NCI-H2227 treated with DMSO at 0.1 percent for 48 hours (cell line): Measurements from ENCODE around the gene TMED5.

Experiments used
- DNase-seq: peaks from one replicate; lab custom pipeline; 2025; lab: John Stamatoyannopoulos, UW

TMED5 gene

DNA sequence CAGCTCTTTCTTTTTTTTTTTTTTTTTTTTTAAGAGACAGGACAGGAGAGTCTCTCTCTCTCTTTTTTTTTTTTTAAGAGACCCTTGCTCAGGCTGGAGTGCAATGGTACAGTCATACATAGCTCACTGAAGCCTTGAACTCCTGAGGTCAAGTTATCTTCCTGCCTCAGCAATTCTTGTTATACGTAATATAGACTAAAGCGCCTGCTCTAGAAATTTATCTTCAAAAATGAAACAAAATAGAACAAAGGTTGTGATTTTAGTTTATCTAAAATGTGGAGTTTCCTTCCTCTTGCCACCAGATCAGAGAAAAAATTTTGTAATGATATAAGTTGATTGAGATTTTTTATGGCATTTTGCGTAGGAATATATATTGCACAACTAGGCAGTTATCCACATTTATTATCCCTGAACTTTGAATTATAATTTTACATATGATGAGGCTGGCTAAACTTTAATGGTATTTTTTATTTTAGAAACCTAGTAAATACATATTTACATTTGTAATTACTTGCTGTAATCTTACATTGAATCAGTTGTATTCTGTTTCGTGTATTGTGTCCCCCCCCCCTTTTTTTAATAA lies 56.9 kb downstream of the TMED5 start:
- DNase-seq, result no peak

GRCh38 chr1:93120614-93121013 lies 59.6 kb downstream of the TMED5 start:
- DNase-seq, result no peak

GRCh38 chr1:93114391-93114790 lies 65.8 kb downstream of the TMED5 start:
- no peak for DNase-seq

GRCh38 chr1:93113127-93113526 lies 67.1 kb downstream of the TMED5 start:
- no peak for DNase-seq

- no peak for DNase-seq
Measured at GRCh38 chr1:93111561-93111960, 68.7 kb downstream of the TMED5 start.

DNA sequence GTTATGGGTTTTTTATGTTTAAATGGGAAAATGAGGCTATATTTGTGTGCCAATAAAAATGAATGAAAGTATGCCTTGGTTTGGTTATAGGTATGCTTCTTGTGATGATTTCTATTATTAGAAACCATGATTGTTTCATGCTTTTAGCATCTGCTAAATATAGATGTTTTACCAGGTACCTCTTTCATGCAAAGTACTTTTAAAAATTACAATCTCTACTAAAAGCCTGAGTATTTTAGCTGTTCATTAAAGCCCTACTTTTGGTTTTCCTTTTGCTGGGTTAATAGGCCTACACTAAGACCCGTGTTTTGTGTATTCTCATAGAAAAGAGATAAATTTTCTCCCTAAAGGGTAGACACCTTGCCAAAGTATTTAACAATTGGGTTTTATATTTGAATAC lies 69.1 kb downstream of the TMED5 start:
- no peak for DNase-seq

DNA sequence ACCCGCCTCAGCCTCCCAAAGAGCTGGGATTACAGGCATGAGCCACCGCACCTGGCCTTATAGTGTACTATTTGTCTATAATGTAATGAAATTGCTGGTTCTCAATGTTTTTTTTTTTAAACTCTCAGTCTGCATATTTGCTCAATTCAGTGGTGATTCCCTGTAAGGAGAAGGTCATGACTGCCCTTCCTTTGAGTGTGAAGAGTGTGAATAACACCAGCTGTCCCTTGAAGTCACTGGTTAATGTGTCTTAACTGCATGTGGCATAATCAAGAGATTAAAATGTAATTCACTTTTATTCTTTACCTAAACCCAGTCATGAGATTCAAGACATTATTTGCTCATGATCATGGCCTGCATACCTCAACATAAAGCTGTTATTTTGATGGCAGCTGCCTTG lies 70.6 kb downstream of the TMED5 start:
- DNase-seq, result no peak

- no peak for DNase-seq
Measured at GRCh38 chr1:93108335-93108734, 71.9 kb downstream of the TMED5 start.

DNA sequence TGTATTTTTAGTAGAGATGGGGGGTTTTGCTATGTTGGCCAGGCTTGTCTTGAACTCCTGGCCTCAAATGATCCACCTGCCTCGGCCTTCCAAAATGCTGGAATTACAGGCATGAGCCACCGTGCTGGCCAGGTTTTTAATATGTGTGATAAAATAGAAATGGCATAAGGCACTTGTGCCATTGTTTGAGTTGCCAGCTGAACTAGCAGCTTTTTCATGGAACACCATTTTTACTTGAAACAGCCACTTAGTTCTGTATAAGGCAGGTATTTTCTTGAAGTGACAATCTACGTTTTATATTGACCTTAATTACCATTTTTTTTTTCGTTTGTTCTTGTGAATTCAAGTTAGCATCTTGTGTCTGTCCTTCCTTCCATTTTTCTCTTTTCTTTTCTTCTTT lies 72.8 kb downstream of the TMED5 start:
- DNase-seq, result no peak

GRCh38 chr1:93106226-93106625 lies 74.0 kb downstream of the TMED5 start:
- DNase-seq, result no peak

GRCh38 chr1:93102142-93102541 lies 78.1 kb downstream of the TMED5 start:
- DNase-seq, result no peak
